Liver (tissue), 10 donors: ENCODE data around the gene ZNRF2. TPM values are rescaled to one million over a fixed set of nuclear protein-coding genes. Genes with fewer than 3 reads are reported as not detected.

Experiments used
- DNase-seq: peaks from one replicate; pipeline ENCODE4 v3.0.0-alpha.2; 2017; ENCODE audit warnings: low spot score
- H3K27ac ChIP-seq, 2 donors: one replicate each; pipeline ENCODE4 v1.7.0; 2013; ENCODE audit warnings: inconsistent platforms in 2 of 2, low read length in 2 of 2, control low read depth in 1 of 2, low read depth in 1 of 2, mild to moderate bottlenecking in 1 of 2
- H3K27me3 ChIP-seq, 4 donors: one replicate each; pipeline versions ENCODE4 v1.6.1 to v1.7.0; 2013; ENCODE audit warnings: low read length in 3 of 4, inconsistent platforms in 1 of 4, mild to moderate bottlenecking in 1 of 4, moderate library complexity in 1 of 4; ENCODE audit not compliant: control insufficient read depth in 4 of 4, insufficient read depth in 4 of 4
- H3K36me3 ChIP-seq, 4 donors: one replicate each; pipeline versions ENCODE4 v1.6.1 to v1.7.0; 2013; ENCODE audit warnings: low read length in 3 of 4, mild to moderate bottlenecking in 3 of 4, low read depth in 1 of 4, moderate library complexity in 1 of 4; ENCODE audit not compliant: control insufficient read depth in 4 of 4, insufficient read depth in 3 of 4
- H3K4me1 ChIP-seq, 4 donors: one replicate each; pipeline versions ENCODE4 v1.6.1 to v1.7.0; 2013; ENCODE audit warnings: low read length in 3 of 4, mild to moderate bottlenecking in 3 of 4, moderate library complexity in 1 of 4; ENCODE audit not compliant: control insufficient read depth in 4 of 4, insufficient read depth in 4 of 4
- H3K4me3 ChIP-seq, 3 donors: one replicate each; pipeline versions ENCODE4 v1.6.1 to v1.7.0; 2013; ENCODE audit warnings: low read length in 3 of 3, control low read depth in 1 of 3, low read depth in 1 of 3, mild to moderate bottlenecking in 1 of 3
- H3K9ac ChIP-seq, 2 donors: one replicate each; pipeline ENCODE4 v1.7.0; 2013; ENCODE audit warnings: low read length in 2 of 2, mild to moderate bottlenecking in 2 of 2, moderate library complexity in 2 of 2, control low read depth in 1 of 2, low read depth in 1 of 2
- H3K9me3 ChIP-seq, 4 donors: one replicate each; pipeline versions ENCODE4 v1.6.1 to v1.7.0; 2013; ENCODE audit warnings: low read length in 3 of 4; ENCODE audit not compliant: control insufficient read depth in 4 of 4
- ATF3 ChIP-seq: IDR thresholded peaks from 2 replicates; pipeline ENCODE4 v1.6.1; 2016; ENCODE audit warnings: antibody characterized with exemption
- CTCF ChIP-seq: fragments of 150-350 bp; IDR thresholded peaks from 2 replicates; pipeline ENCODE4 v1.5.1; 2017; ENCODE audit warnings: improper control_type of control experiment, low read depth, low read length; ENCODE audit not compliant: missing input control
- EGR1 ChIP-seq, 2 donors: IDR thresholded peaks; 2 replicates each; pipeline ENCODE4 v1.6.1; 2016 to 2018; ENCODE audit warnings: antibody characterized with exemption in 2 of 2, low read depth in 2 of 2
- FOXA1 ChIP-seq: IDR thresholded peaks from 2 replicates; pipeline ENCODE4 v1.6.1; 2016; ENCODE audit warnings: antibody characterized with exemption
- FOXA2 ChIP-seq: IDR thresholded peaks from 2 replicates; pipeline ENCODE4 v1.6.1; 2016; ENCODE audit warnings: antibody characterized with exemption
- GABPA ChIP-seq, 2 donors: IDR thresholded peaks in 1 of 2; conservative IDR thresholded peaks in 1 of 2; 2 replicates each; pipeline ENCODE4 v1.6.1; 2016; ENCODE audit warnings: antibody characterized with exemption in 2 of 2, mild to moderate bottlenecking in 1 of 2, moderate library complexity in 1 of 2
- HNF4A ChIP-seq, 2 donors: conservative IDR thresholded peaks; 2 replicates each; pipeline ENCODE4 v1.6.1; 2016; ENCODE audit warnings: antibody characterized with exemption in 2 of 2, mild to moderate bottlenecking in 2 of 2
- HNF4G ChIP-seq: IDR thresholded peaks from 2 replicates; pipeline ENCODE4 v1.6.1; 2016; ENCODE audit warnings: antibody characterized with exemption
- JUND ChIP-seq, 2 donors: IDR thresholded peaks; 2 replicates each; pipeline ENCODE4 v1.6.1; 2016; ENCODE audit warnings: antibody characterized with exemption in 2 of 2
- MAX ChIP-seq: IDR thresholded peaks from 2 replicates; pipeline ENCODE4 v1.6.1; 2016; ENCODE audit warnings: antibody characterized with exemption
- NR2F2 ChIP-seq: IDR thresholded peaks from 2 replicates; pipeline ENCODE4 v1.6.1; 2016; ENCODE audit warnings: antibody characterized with exemption
- RAD21 ChIP-seq, 2 donors: IDR thresholded peaks; 2 replicates each; pipeline ENCODE4 v1.6.1; 2016; ENCODE audit warnings: antibody characterized with exemption in 2 of 2, mild to moderate bottlenecking in 2 of 2
- REST ChIP-seq: IDR thresholded peaks from 2 replicates; pipeline ENCODE4 v1.6.1; 2016; ENCODE audit warnings: antibody characterized with exemption, mild to moderate bottlenecking
- RXRA ChIP-seq, 2 donors: IDR thresholded peaks; 2 replicates each; pipeline ENCODE4 v1.6.1; 2017 to 2018; ENCODE audit warnings: antibody characterized with exemption in 2 of 2, mild to moderate bottlenecking in 1 of 2
- SP1 ChIP-seq: IDR thresholded peaks from 2 replicates; pipeline ENCODE4 v1.6.1; 2018; ENCODE audit warnings: antibody characterized with exemption, mild to moderate bottlenecking
- TAF1 ChIP-seq: conservative IDR thresholded peaks from 2 replicates; pipeline ENCODE4 v1.6.1; 2016; ENCODE audit warnings: antibody characterized with exemption, mild to moderate bottlenecking
- YY1 ChIP-seq: IDR thresholded peaks from 2 replicates; pipeline ENCODE4 v1.6.1; 2016; ENCODE audit warnings: antibody characterized with exemption, mild to moderate bottlenecking
- WGBS: extraction: QIAGEN DNeasy Blood & Tissue Kit; methylation state at CpG from one replicate; pipeline ENCODE4 v1.1.7; 2013; 5-methylcytosine and 5-hydroxymethylcytosine counted together
- polyA plus RNA-seq, 2 donors: library from polyadenylated mRNA; stranded (reverse) in 1 of 2; unstranded in 1 of 2; fragments of 200-250 nt in 1 of 2; fragments of >200 nt in 1 of 2; fragmentation: Nextera tagmentation in 1 of 2; extraction: Ambion mirVana in 1 of 2; gene quantifications; one replicate each; pipeline versions ENCODE4 v1.2.1 to v1.2.3, GENCODE V29; 2013 to 2015
- small RNA-seq: library from RNA; depleted of rRNA; stranded (forward); fragments of <200 nt; gene quantifications from one replicate; pipeline ENCODE3, GENCODE V24; 2014
- total RNA-seq, 2 donors: library from RNA; depleted of rRNA; stranded (reverse); fragments of >200 nt; gene quantifications; one replicate each; pipeline ENCODE4 v1.2.3, GENCODE V29; 2014
- TF ChIP-seq, protein P1 (sequence below): IDR thresholded peaks from 2 replicates; pipeline ENCODE4 v1.6.1; 2016; ENCODE audit warnings: antibody characterized with exemption
- donor health status: healthy.
- donor health status: healthy.
- donor health status: healthy.
- donor health status: healthy.
- donor health status: healthy.

The ZNRF2 gene
- total and polyA plus RNA-seq, 4 donors: 6.9 to 30.0 (median 12.7) TPM

- Histone ChIP-seq H3K27me3 (no peaks in the 10 kb centered on the region), H3K9me3 (peaks cover 0 to 3% (median 0%) of the 10 kb centered on the region in 4 donors), H3K4me3 (no peak overlapping the region), H3K36me3 (no peaks in the 10 kb centered on the region), H3K9ac (no peak overlapping the region), H3K4me1 (peaks cover 0 to 3% (median 0%) of the 10 kb centered on the region in 4 donors), H3K27ac (no peak overlapping the region)
- 96% methylated on average over 7 of the region's 7 CpGs for WGBS
- no peak for TF ChIP-seq FOXA2
- TF ChIP-seq HNF4A (conservative IDR thresholded peaks at IDR 0.05): no peak
- TF ChIP-seq REST: no peak
- no peak for TF ChIP-seq EGR1 (IDR thresholded peaks at IDR 0.05; ENCODE audit: low read depth in 2 of 2)
- no peak for TF ChIP-seq SP1
- TF ChIP-seq YY1: no peak
- TF ChIP-seq RXRA (IDR thresholded peaks at IDR 0.05): no peak
- TF ChIP-seq, protein P1, sequence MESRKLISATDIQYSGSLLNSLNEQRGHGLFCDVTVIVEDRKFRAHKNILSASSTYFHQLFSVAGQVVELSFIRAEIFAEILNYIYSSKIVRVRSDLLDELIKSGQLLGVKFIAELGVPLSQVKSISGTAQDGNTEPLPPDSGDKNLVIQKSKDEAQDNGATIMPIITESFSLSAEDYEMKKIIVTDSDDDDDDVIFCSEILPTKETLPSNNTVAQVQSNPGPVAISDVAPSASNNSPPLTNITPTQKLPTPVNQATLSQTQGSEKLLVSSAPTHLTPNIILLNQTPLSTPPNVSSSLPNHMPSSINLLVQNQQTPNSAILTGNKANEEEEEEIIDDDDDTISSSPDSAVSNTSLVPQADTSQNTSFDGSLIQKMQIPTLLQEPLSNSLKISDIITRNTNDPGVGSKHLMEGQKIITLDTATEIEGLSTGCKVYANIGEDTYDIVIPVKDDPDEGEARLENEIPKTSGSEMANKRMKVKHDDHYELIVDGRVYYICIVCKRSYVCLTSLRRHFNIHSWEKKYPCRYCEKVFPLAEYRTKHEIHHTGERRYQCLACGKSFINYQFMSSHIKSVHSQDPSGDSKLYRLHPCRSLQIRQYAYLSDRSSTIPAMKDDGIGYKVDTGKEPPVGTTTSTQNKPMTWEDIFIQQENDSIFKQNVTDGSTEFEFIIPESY: no peak
- no peak for TF ChIP-seq GABPA (IDR thresholded peaks at IDR 0.05 in 1 of 2, conservative IDR thresholded peaks at IDR 0.05 in 1 of 2)
- TF ChIP-seq ATF3: no peak
- no peak for TF ChIP-seq TAF1
- no peak for TF ChIP-seq NR2F2
- TF ChIP-seq HNF4G: no peak
- TF ChIP-seq JUND (IDR thresholded peaks at IDR 0.05): no peak
- no peak for TF ChIP-seq RAD21 (IDR thresholded peaks at IDR 0.05)
- no peak for TF ChIP-seq CTCF
- TF ChIP-seq MAX: no peak
- TF ChIP-seq FOXA1: no peak
- DNase-seq: no peak
Observed at GRCh38 chr7:30413864-30414263, 129.5 kb downstream of the ZNRF2 start.

Small RNA genes within 50 kb of the gene (small RNA-seq; reads per million reads assigned to genes)
- gene MIR550A1: not detected

Other genes with a start within 250 kb of the ZNRF2 start
- 10 to 100 TPM in 1 of 2 donors, 1 to 10 TPM in 1; 9.3 to 14.4 TPM for gene MTURN, start 149.6 kb upstream of the ZNRF2 start, total RNA-seq
- gene MTURN, start 149.6 kb upstream of the ZNRF2 start, polyA plus RNA-seq: 1 to 10 TPM; 2.4 to 2.8 TPM
- gene NOD1, start 194.2 kb downstream of the ZNRF2 start, total RNA-seq: 1 to 10 TPM; 2.1 to 3.5 TPM
- 1 to 10 TPM; 1.7 to 1.8 TPM for gene NOD1, start 194.2 kb downstream of the ZNRF2 start, polyA plus RNA-seq
- gene GGCT, start 220.2 kb downstream of the ZNRF2 start, total RNA-seq: 10 to 100 TPM; 11.0 to 21.5 TPM
- gene GGCT, start 220.2 kb downstream of the ZNRF2 start, polyA plus RNA-seq: 10 to 100 TPM; 21.2 to 22.5 TPM